DOHH2 (cell line): ENCODE data around the gene MLANA.

Source experiments
- H3F3A ChIP-seq: fragments of 200-600 bp; sonication (generic), shearing (Covaris generic); 2 replicates; pipeline ENCODE4 v1.6.0; 2016; ENCODE audit warnings: antibody characterized with exemption, mild to moderate bottlenecking; ENCODE audit not compliant: control insufficient read depth, insufficient read depth
- H3K27ac ChIP-seq: fragments of 200-600 bp; sonication (generic); 2 replicates; pipeline ENCODE4 v1.5.1; 2014; ENCODE audit warnings: low read depth, mild to moderate bottlenecking, low read length, moderate library complexity
- H3K27me3 ChIP-seq: fragments of 200-600 bp; sonication (generic); 2 replicates; pipeline ENCODE4 v1.6.1; 2014; ENCODE audit warnings: mild to moderate bottlenecking, low read length, mixed read lengths; ENCODE audit not compliant: control insufficient read depth
- H3K36me3 ChIP-seq: fragments of 200-600 bp; sonication (generic); 2 replicates; pipeline ENCODE4 v1.6.1; 2014; ENCODE audit warnings: mild to moderate bottlenecking, low read length, moderate library complexity, mixed read lengths; ENCODE audit not compliant: control insufficient read depth
- H3K4me1 ChIP-seq: fragments of 200-600 bp; sonication (generic); 2 replicates; pipeline ENCODE4 v1.6.1; 2014; ENCODE audit warnings: mild to moderate bottlenecking, low read length, mixed read lengths; ENCODE audit not compliant: control insufficient read depth
- H3K4me2 ChIP-seq: fragments of 200-600 bp; sonication (generic); 2 replicates; pipeline ENCODE4 v1.6.0; 2014; ENCODE audit warnings: mild to moderate bottlenecking, low read length, moderate library complexity
- H3K4me3 ChIP-seq: fragments of 200-600 bp; sonication (generic); 2 replicates; pipeline ENCODE4 v1.5.1; 2014; ENCODE audit warnings: mild to moderate bottlenecking, low read length, mixed read lengths
- H3K79me2 ChIP-seq: fragments of 200-600 bp; sonication (generic); 2 replicates; pipeline ENCODE4 v1.6.1; 2014; ENCODE audit warnings: mild to moderate bottlenecking, low read length, mixed read lengths; ENCODE audit not compliant: control insufficient read depth
- H3K9me2 ChIP-seq: fragments of 200-600 bp; sonication (generic); replicated peaks from 2 replicates; pipeline ENCODE4 v1.6.1; 2014; ENCODE audit warnings: mild to moderate bottlenecking, low read length, mixed read lengths; ENCODE audit not compliant: control insufficient read depth
- H3K9me3 ChIP-seq: fragments of 200-600 bp; sonication (generic); 2 replicates; pipeline ENCODE4 v1.6.1; 2014; ENCODE audit warnings: antibody characterized with exemption, low read length, mixed read lengths; ENCODE audit not compliant: control insufficient read depth, insufficient read depth
- H4K20me1 ChIP-seq: fragments of 200-600 bp; sonication (generic); 2 replicates; pipeline ENCODE4 v1.6.0; 2014; ENCODE audit warnings: low read depth, mild to moderate bottlenecking, antibody characterized with exemption, low read length, moderate library complexity; ENCODE audit not compliant: control insufficient read depth, insufficient read depth
- CTCF ChIP-seq: fragments of 200-600 bp; sonication (generic); IDR thresholded peaks from one replicate; pipeline ENCODE4 v1.5.1; 2014; ENCODE audit warnings: antibody characterized with exemption, mild to moderate bottlenecking, low read depth, low read length; ENCODE audit not compliant: poor library complexity, severe bottlenecking
- EZH2phosphoT487 ChIP-seq: fragments of 200-600 bp; sonication (generic); IDR thresholded peaks from 2 replicates; pipeline ENCODE4 v1.6.1; 2017; ENCODE audit warnings: borderline replicate concordance, mild to moderate bottlenecking, antibody characterized with exemption, low read length, moderate library complexity, mixed read lengths

The MLANA gene

GRCh38 chr9:5950261-5950660, 59.6 kb downstream of the MLANA start:
- Histone ChIP-seq H3K36me3 (no peaks in the 10 kb centered on the region), H3K4me3 (no peak overlapping the region), H3K9me3 (no peaks in the 10 kb centered on the region), H4K20me1 (no peaks in the 10 kb centered on the region), H3K4me2 (no peak overlapping the region), H3K79me2 (no peaks in the 10 kb centered on the region), H3K27me3 (no peaks in the 10 kb centered on the region), H3K9me2 (no peaks in the 10 kb centered on the region), H3K4me1 (peaks cover 10% of the 10 kb centered on the region), H3F3A (no peaks in the 10 kb centered on the region), H3K27ac (no peak overlapping the region)
- TF ChIP-seq EZH2phosphoT487 (no peak), CTCF (no peak)

GRCh38 chr9:5951686-5952211, 61.1 kb downstream of the MLANA start:
- Histone ChIP-seq H3K4me3 (no peak overlapping the region), H3F3A (no peaks in the 10 kb centered on the region), H3K27me3 (no peaks in the 10 kb centered on the region), H3K9me2 (no peaks in the 10 kb centered on the region), H3K79me2 (no peaks in the 10 kb centered on the region), H4K20me1 (no peaks in the 10 kb centered on the region), H3K4me2 (no peak overlapping the region), H3K9me3 (no peaks in the 10 kb centered on the region), H3K27ac (no peak overlapping the region), H3K4me1 (peaks cover 10% of the 10 kb centered on the region), H3K36me3 (no peaks in the 10 kb centered on the region)
- no peak for TF ChIP-seq EZH2phosphoT487
- no peak for TF ChIP-seq CTCF

DNA sequence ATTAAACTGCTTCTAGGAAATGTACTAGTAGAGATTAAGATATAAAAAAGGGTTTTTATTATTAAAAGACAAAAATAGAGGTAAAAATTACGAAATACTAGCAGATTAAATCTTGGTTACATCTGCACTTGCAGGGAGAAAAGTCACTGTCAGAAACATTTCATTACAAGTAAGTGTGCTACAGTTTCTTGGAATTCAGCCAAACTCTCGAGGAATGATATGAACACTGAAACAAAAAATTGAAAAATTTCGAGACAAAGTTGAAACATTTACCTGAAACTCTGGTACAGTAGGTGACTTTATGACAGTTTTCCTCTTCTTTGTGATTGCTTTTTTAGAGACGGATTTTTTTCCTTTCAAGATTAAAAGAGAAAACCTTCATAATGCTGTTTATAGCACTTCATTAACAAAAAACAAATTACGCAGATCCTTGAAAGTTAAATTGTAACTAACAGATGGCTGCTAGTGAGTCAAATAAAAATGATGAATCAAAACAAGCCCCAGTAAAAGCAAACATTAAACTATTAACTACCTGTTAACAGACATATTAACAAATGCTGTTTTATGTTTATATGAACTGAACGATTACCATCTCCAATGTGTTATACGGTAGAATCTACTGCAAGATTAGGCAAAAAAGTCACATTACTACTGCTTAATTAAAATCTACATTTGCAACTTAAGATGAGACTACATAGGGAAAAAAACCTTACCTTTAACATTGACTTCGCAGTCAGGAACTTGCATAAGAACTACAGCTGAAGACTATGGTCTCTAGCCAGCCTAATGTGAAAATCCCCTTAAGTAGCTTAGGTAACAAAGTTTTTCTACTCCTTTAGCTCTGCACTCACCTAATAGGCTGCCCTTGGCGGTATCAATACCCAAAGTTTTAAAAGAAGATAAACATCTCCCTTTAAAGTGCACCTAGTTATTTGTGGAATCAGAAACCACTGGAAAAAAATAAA, 63.3 kb downstream of the MLANA start:
- peaks cover 14% of the 10 kb centered on the region for H3K4me1 ChIP-seq
- H3K27me3 ChIP-seq: no peaks in the 10 kb centered on the region
- no peak overlapping the region for H3K27ac ChIP-seq
- H3K9me2 ChIP-seq: no peaks in the 10 kb centered on the region
- H3K79me2 ChIP-seq: no peaks in the 10 kb centered on the region
- no peaks in the 10 kb centered on the region for H3K9me3 ChIP-seq
- no peaks in the 10 kb centered on the region for H4K20me1 ChIP-seq
- H3K36me3 ChIP-seq: no peaks in the 10 kb centered on the region
- no peak for TF ChIP-seq CTCF
- no peak for TF ChIP-seq EZH2phosphoT487
- H3F3A ChIP-seq: no peaks in the 10 kb centered on the region
- H3K4me2 ChIP-seq: no peak overlapping the region
- H3K4me3 ChIP-seq: no peak overlapping the region
